ENCODE results near the gene ZSCAN21. TPM values are rescaled to one million over a fixed set of nuclear protein-coding genes. Genes with fewer than 3 reads are reported as not detected.

ZSCAN21 gene
- total RNA-seq, 1 donor = 11.7 TPM

- H3K4me3 ChIP-seq (ENCODE audit: low read depth, low read length) = no peak overlapping the region
- TF ChIP-seq CTCF (IDR thresholded peaks at IDR 0.05; ENCODE audit: insufficient read depth, low read depth, low read length) = no peak
- DNase-seq (ENCODE audit: low read depth) = peak; percentile 17
Observed at GRCh38 chr7:100017875-100018274, 31.7 kb upstream of the ZSCAN21 start.

- no peak overlapping the region for H3K4me3 ChIP-seq (ENCODE audit: low read depth, low read length)
- no peak for DNase-seq (ENCODE audit: low read depth)
- no peak for TF ChIP-seq CTCF (IDR thresholded peaks at IDR 0.05; ENCODE audit: insufficient read depth, low read depth, low read length)
Observed at GRCh38 chr7:100019908-100020307, 29.7 kb upstream of the ZSCAN21 start.

- TF ChIP-seq CTCF (IDR thresholded peaks at IDR 0.05; ENCODE audit: insufficient read depth, low read depth, low read length) = no peak
- no peak for DNase-seq (ENCODE audit: low read depth)
- no peak overlapping the region for H3K4me3 ChIP-seq (ENCODE audit: low read depth, low read length)
Observed at GRCh38 chr7:100021297-100021696, 28.3 kb upstream of the ZSCAN21 start.

GRCh38 chr7:100022621-100023020 is 27.0 kb upstream of the ZSCAN21 start:
- no peak for TF ChIP-seq CTCF (IDR thresholded peaks at IDR 0.05; ENCODE audit: insufficient read depth, low read depth, low read length)
- H3K4me3 ChIP-seq (ENCODE audit: low read depth, low read length) = no peak overlapping the region
- DNase-seq (ENCODE audit: low read depth) = no peak

- DNase-seq (ENCODE audit: low read depth) = no peak
- no peak overlapping the region for H3K4me3 ChIP-seq (ENCODE audit: low read depth, low read length)
- TF ChIP-seq CTCF (IDR thresholded peaks at IDR 0.05; ENCODE audit: insufficient read depth, low read depth, low read length) = no peak
Observed at GRCh38 chr7:100023526-100023925, 26.0 kb upstream of the ZSCAN21 start.

GRCh38 chr7:100024020-100024619 is 25.5 kb upstream of the ZSCAN21 start:
- TF ChIP-seq CTCF (IDR thresholded peaks at IDR 0.05; ENCODE audit: insufficient read depth, low read depth, low read length) = no peak
- H3K4me3 ChIP-seq (ENCODE audit: low read depth, low read length) = no peak overlapping the region
- DNase-seq (ENCODE audit: low read depth) = no peak

GRCh38 chr7:100027197-100027596 is 22.4 kb upstream of the ZSCAN21 start:
- H3K4me3 ChIP-seq (ENCODE audit: low read depth, low read length) = no peak overlapping the region
- no peak for DNase-seq (ENCODE audit: low read depth)
- no peak for TF ChIP-seq CTCF (IDR thresholded peaks at IDR 0.05; ENCODE audit: insufficient read depth, low read depth, low read length)

Measured in fibroblast of villous mesenchyme (primary cell).